Esophagus muscularis mucosa (tissue), 4 donors: ENCODE data around the gene ZNF532. TPM values are rescaled to one million over a fixed set of nuclear protein-coding genes. Genes with fewer than 3 reads are reported as not detected.

ENCODE experiments used
- DNase-seq: peaks from one replicate; pipeline ENCODE4 v3.0.0-alpha.2; 2017; ENCODE audit errors: extremely low spot score
- H3K27ac ChIP-seq, 4 donors: fragments of 200-600 bp; sonication (generic); replicated peaks in 1 of 4; 1 replicate in 3 of 4; 2 replicates in 1 of 4; pipeline ENCODE4 v1.5.1; 2016 to 2019; ENCODE audit warnings: mild to moderate bottlenecking in 1 of 4
- H3K27me3 ChIP-seq, 4 donors: fragments of 200-600 bp; sonication (generic); one replicate each; pipeline versions ENCODE4 v1.5.1 to v1.6.0; 2016 to 2019
- H3K36me3 ChIP-seq, 4 donors: fragments of 200-600 bp; sonication (generic); one replicate each; pipeline ENCODE4 v1.5.1; 2016 to 2019
- H3K4me1 ChIP-seq, 4 donors: fragments of 200-600 bp; sonication (generic); one replicate each; pipeline ENCODE4 v1.5.1; 2016 to 2019
- H3K4me3 ChIP-seq, 4 donors: fragments of 200-600 bp; sonication (generic); 1 replicate in 2 of 4; 2 replicates in 2 of 4; pipeline ENCODE4 v1.5.1; 2016 to 2019; ENCODE audit warnings: mild to moderate bottlenecking in 4 of 4, moderate library complexity in 1 of 4
- H3K9me3 ChIP-seq, 4 donors: fragments of 200-600 bp; sonication (generic); 1 replicate in 3 of 4; 2 replicates in 1 of 4; pipeline ENCODE4 v1.5.1; 2016 to 2019
- CTCF ChIP-seq, 3 experiments: fragments of 200-600 bp in 2 of 3; fragments of 450-650 bp in 1 of 3; sonication (generic) in 2 of 3; IDR thresholded peaks; one replicate each; pipeline ENCODE4 v1.5.1; 2017 to 2019; ENCODE audit warnings: antibody characterized with exemption in 3 of 3, mild to moderate bottlenecking in 2 of 3, moderate library complexity in 1 of 3
- EP300 ChIP-seq: sonication (generic); formaldehyde crosslinking; IDR thresholded peaks from one replicate; pipeline ENCODE4 v1.6.1; 2017; ENCODE audit warnings: antibody characterized with exemption
- POLR2A ChIP-seq: fragments of 450-650 bp; IDR thresholded peaks from one replicate; pipeline ENCODE4 v1.6.1; 2017; ENCODE audit warnings: antibody characterized with exemption, moderate library complexity, mild to moderate bottlenecking, low read depth
- POLR2AphosphoS5 ChIP-seq, 2 donors: sonication (generic); formaldehyde crosslinking; IDR thresholded peaks; one replicate each; pipeline ENCODE4 v1.6.1; 2017; ENCODE audit warnings: antibody characterized with exemption in 2 of 2
- WGBS: methylation state at CpG from one replicate; pipeline ENCODE4 v1.1.5; 2018; 5-methylcytosine and 5-hydroxymethylcytosine counted together
- intact Hi-C: fragments of 100-400 bp; cut with DNase I; formaldehyde crosslinking; loops from one replicate; pipeline ENCODE4 v1.15.1; 2023
- total RNA-seq, 4 donors: library from RNA; depleted of rRNA; stranded (reverse); fragments of >200 nt; gene quantifications; one replicate each; pipeline versions ENCODE4 v1.1.0 to v1.2.1, GENCODE V29; 2016

ZNF532 gene
- total RNA-seq, 4 donors from 2014 or later: 62.3 to 121 (median 64.7) TPM

GRCh38 chr18:58990720-58991119, 126.0 kb downstream of the ZNF532 start:
- Histone ChIP-seq H3K36me3 (no peaks in the 10 kb centered on the region), H3K4me1 (peaks cover 8 to 35% (median 21%) of the 10 kb centered on the region in 4 donors), H3K4me3 (no peak overlapping the region), H3K9me3 (peaks cover 0 to 12% (median 0%) of the 10 kb centered on the region in 4 donors), H3K27me3 (no peaks in the 10 kb centered on the region), H3K27ac (peak overlapping the region; percentile 38 to 67 (median 54))
- 75% methylated on average over 6 of the region's 6 CpGs for WGBS
- intact Hi-C loops: no loop called here
- no peak for DNase-seq
- TF ChIP-seq POLR2AphosphoS5 (IDR thresholded peaks at IDR 0.05): no peak
- no peak for TF ChIP-seq POLR2A
- no peak for TF ChIP-seq EP300
- TF ChIP-seq CTCF (IDR thresholded peaks at IDR 0.05): no peak

DNA sequence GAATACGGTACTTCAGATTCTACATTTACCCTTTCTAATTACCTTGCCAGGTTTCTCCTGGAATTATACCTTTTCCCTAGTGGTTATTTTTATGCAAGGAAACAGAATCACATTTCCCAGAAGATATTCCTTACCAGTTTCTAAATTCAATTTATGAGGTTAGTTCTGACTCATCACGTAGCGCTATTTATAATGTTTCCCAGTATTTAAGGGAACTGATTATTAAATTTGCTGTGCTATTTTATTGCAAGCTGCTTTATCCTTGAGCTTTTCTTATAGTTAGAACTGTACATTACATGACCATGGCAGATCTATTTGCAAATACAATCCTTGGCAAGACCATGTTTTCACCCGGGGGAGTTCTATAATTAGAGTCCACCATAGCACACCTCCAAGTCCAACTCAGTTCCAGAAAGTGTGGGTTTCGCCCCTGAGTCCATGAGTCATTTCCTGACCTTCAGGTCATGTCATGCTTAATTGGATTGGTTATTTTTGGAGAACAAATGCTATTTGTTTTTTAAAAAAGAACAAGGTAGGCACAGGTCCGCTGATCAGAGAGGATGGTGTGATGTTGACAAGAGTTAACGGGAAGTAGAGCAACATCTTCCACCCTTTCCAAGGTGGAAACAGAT, 126.6 kb downstream of the ZNF532 start:
- H3K27me3 ChIP-seq: no peaks in the 10 kb centered on the region
- peaks cover 0 to 12% (median 0%) of the 10 kb centered on the region in 4 donors for H3K9me3 ChIP-seq
- peaks cover 8 to 40% (median 21%) of the 10 kb centered on the region in 4 donors for H3K4me1 ChIP-seq
- TF ChIP-seq POLR2AphosphoS5 (IDR thresholded peaks at IDR 0.05) (peak in 1 of 2 donors; percentile 31), EP300 (no peak)
- DNase-seq: no peak
- WGBS: 64% methylated on average over 7 of the region's 7 CpGs
- intact Hi-C loops: no loop called here
- no peaks in the 10 kb centered on the region for H3K36me3 ChIP-seq
- no peak overlapping the region for H3K4me3 ChIP-seq
- peak overlapping the region in 3 of 4 donors; percentile 41 to 67 (median 58) for H3K27ac ChIP-seq

DNA sequence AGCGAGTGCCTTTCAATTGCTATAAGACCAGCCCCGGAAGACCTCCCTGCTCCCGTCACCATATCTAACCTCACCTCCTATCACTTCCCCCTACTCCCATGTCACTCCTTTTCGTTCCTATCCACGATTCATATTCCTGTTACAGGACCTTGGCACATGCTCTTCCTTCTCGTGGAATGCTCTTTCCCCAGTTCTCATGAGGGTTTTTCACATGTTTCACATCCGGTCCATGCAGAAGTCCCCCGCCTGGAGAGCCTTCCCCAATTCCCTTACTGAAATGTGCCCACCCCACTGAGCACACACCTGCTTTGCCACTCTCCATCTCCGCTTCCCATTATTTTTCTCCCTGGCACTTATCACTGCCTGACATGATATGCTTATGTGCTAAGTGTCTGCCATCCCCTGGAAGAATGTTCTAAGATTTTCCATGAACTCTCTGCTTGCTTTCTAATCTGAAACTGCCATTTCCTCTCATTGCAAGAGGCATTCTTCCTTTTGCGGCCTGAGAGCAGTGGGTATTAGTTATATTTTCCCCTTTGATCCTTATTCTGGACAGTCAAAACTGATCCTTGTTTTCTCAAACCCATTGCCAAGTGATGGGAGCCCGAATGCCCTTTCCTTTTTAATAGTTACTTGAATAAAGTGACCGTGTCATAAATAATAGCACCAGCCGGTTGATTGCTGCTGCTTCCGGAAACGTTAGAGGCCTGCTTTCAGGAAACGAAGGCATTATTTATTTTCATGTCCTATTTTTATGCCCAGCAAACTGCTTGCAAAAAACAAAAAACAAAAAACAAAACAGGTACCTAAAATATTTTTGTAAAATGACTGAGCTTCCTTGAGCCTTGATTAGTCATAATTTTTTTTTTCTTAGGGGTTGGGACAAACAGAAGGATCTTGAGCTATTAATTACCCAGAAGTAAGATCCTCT, 127.9 kb downstream of the ZNF532 start:
- DNase-seq: no peak
- Histone ChIP-seq H3K27ac (peak overlapping the region; percentile 41 to 68 (median 62)), H3K4me3 (no peak overlapping the region), H3K4me1 (peaks cover 8 to 46% (median 22%) of the 10 kb centered on the region in 4 donors), H3K36me3 (no peaks in the 10 kb centered on the region), H3K27me3 (no peaks in the 10 kb centered on the region), H3K9me3 (peaks cover 0 to 12% (median 0%) of the 10 kb centered on the region in 4 donors)
- intact Hi-C loops: no loop called here
- no peak for TF ChIP-seq POLR2AphosphoS5 (IDR thresholded peaks at IDR 0.05)
- TF ChIP-seq CTCF (IDR thresholded peaks at IDR 0.05): no peak
- no peak for TF ChIP-seq EP300
- TF ChIP-seq POLR2A: no peak
- 57% methylated on average over 15 of the region's 16 CpGs for WGBS

GRCh38 chr18:58993260-58993659, 128.6 kb downstream of the ZNF532 start:
- no peak for DNase-seq
- TF ChIP-seq EP300 (no peak), CTCF (IDR thresholded peaks at IDR 0.05) (no peak), POLR2AphosphoS5 (IDR thresholded peaks at IDR 0.05) (no peak), POLR2A (no peak)
- Histone ChIP-seq H3K9me3 (peaks cover 0 to 12% (median 0%) of the 10 kb centered on the region in 4 donors), H3K36me3 (no peaks in the 10 kb centered on the region), H3K27me3 (no peaks in the 10 kb centered on the region), H3K4me3 (no peak overlapping the region), H3K27ac (peak overlapping the region; percentile 41 to 68 (median 62)), H3K4me1 (peaks cover 8 to 53% (median 25%) of the 10 kb centered on the region in 4 donors)
- WGBS: 53% methylated on average over 4 of the region's 4 CpGs
- intact Hi-C loops: no loop called here

DNA sequence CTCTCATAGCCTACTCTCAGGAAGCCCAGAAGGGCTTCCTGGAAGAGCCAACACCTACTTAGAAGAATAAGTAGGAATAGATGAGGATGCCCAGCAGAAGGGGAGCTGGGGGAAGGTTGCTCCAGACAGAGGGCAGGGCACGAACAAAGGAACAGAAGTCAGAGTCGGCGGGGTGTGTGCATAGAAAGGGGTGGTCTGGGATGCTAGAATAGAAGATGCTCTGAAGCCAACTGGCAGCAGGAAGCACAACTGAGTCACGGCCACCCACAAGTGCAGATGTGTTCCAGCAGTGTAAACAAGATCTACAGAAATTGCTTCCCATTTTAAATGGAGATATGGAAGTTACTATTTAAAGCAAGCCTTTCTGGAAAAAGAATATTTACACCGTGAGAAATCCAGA, 131.0 kb downstream of the ZNF532 start:
- Histone ChIP-seq H3K27me3 (no peaks in the 10 kb centered on the region), H3K9me3 (no peaks in the 10 kb centered on the region), H3K36me3 (no peaks in the 10 kb centered on the region), H3K27ac (peak overlapping the region in 1 of 4 donors; percentile 11), H3K4me1 (peaks cover 11 to 56% (median 25%) of the 10 kb centered on the region in 4 donors), H3K4me3 (no peak overlapping the region)
- WGBS: 83% methylated on average over 5 of the region's 5 CpGs
- intact Hi-C loops: no loop called here
- DNase-seq: no peak
- no peak for TF ChIP-seq POLR2A
- no peak for TF ChIP-seq EP300
- no peak for TF ChIP-seq CTCF (IDR thresholded peaks at IDR 0.05)
